WTC11 (cell line): ENCODE data around the gene MSI2. TPM values are rescaled to one million over a fixed set of nuclear protein-coding genes. Genes with fewer than 3 reads are reported as not detected.

ENCODE experiments used
- ATAC-seq: fragments of 200-7000 bp; cut with Tn5 transposase; 2 replicates; pipeline ENCODE4 v1.10.0; 2021; ENCODE audit warnings: mild to moderate bottlenecking, moderate library complexity
- CTCF ChIA-PET: fragments of 300-600 bp; sonication (Branson Sonifier 250); formaldehyde crosslinking; loops from one replicate; lab custom pipeline; 2021; ENCODE audit warnings: antibody characterized with exemption; lab: Charles Lee
- POLR2A ChIA-PET: fragments of 350-600 bp; sonication (Branson Sonifier 250); formaldehyde crosslinking; loops from one replicate; lab custom pipeline; 2021; ENCODE audit warnings: antibody characterized with exemption; lab: Charles Lee
- DNase-seq: peaks from one replicate; pipeline ENCODE4 v3.0.0; 2021; ENCODE audit warnings: low spot score
- H3K27ac Mint-ChIP-seq: 2 replicates; pipeline ENCODE4 v1.8.0; 2021; ENCODE audit warnings: mixed read lengths
- H3K27me3 Mint-ChIP-seq: 2 replicates; pipeline ENCODE4 v1.8.0; 2021; ENCODE audit warnings: low read depth, mild to moderate bottlenecking, moderate library complexity, mixed read lengths
- H3K36me3 Mint-ChIP-seq: 2 replicates; pipeline ENCODE4 v1.8.0; 2021; ENCODE audit warnings: mixed read lengths
- H3K4me1 Mint-ChIP-seq: 2 replicates; pipeline ENCODE4 v1.8.0; 2022; ENCODE audit warnings: mixed read lengths
- H3K4me3 Mint-ChIP-seq: 2 replicates; pipeline ENCODE4 v1.8.0; 2021; ENCODE audit warnings: mild to moderate bottlenecking, moderate library complexity, mixed read lengths
- H3K9me3 Mint-ChIP-seq: 2 replicates; pipeline ENCODE4 v1.8.0; 2021; ENCODE audit warnings: mixed read lengths
- AFF4 ChIP-seq: sonication (generic); formaldehyde crosslinking; IDR thresholded peaks from 2 replicates; pipeline ENCODE4 v1.8.1; 2023; ENCODE audit warnings: mild to moderate bottlenecking, missing genetic modification reagents, borderline replicate concordance
- CREB1 ChIP-seq: sonication (generic); formaldehyde crosslinking; IDR thresholded peaks from 2 replicates; pipeline ENCODE4 v1.8.0; 2023; ENCODE audit warnings: mild to moderate bottlenecking, missing genetic modification reagents
- CTCF ChIP-seq: fragments of 200-600 bp; IDR thresholded peaks from 2 replicates; pipeline ENCODE4 v1.8.0; 2022; ENCODE audit warnings: antibody characterized with exemption
- E2F1 ChIP-seq: sonication (generic); formaldehyde crosslinking; IDR thresholded peaks from 2 replicates; pipeline ENCODE4 v1.8.0; 2022; ENCODE audit warnings: mild to moderate bottlenecking, missing genetic modification reagents
- EMX1 ChIP-seq: fragments of 250-450 bp; sonication (Bioruptor Pico); IDR thresholded peaks from 2 replicates; pipeline ENCODE4 v1.8.0; 2021; ENCODE audit warnings: mild to moderate bottlenecking
- ETV6 ChIP-seq: sonication (generic); formaldehyde crosslinking; IDR thresholded peaks from 2 replicates; pipeline ENCODE4 v1.8.1; 2022; ENCODE audit warnings: mild to moderate bottlenecking, missing genetic modification reagents
- FOXP1 ChIP-seq: sonication (generic); formaldehyde crosslinking; IDR thresholded peaks from 2 replicates; pipeline ENCODE4 v1.8.0; 2022; ENCODE audit warnings: missing genetic modification reagents, mild to moderate bottlenecking, moderate library complexity, borderline replicate concordance
- KAT7 ChIP-seq: sonication (generic); formaldehyde crosslinking; IDR thresholded peaks from 2 replicates; pipeline ENCODE4 v1.8.1; 2023; ENCODE audit warnings: missing genetic modification reagents, mild to moderate bottlenecking, borderline replicate concordance
- MAX ChIP-seq: sonication (generic); formaldehyde crosslinking; IDR thresholded peaks from 2 replicates; pipeline ENCODE4 v1.8.0; 2022; ENCODE audit warnings: mild to moderate bottlenecking, missing genetic modification reagents
- NR2C2 ChIP-seq: sonication (generic); formaldehyde crosslinking; IDR thresholded peaks from 2 replicates; pipeline ENCODE4 v1.8.0; 2022; ENCODE audit warnings: mild to moderate bottlenecking, missing genetic modification reagents
- RORB ChIP-seq: fragments of 250-450 bp; sonication (Bioruptor Pico); IDR thresholded peaks from 2 replicates; pipeline ENCODE4 v1.9.0; 2021; ENCODE audit warnings: mild to moderate bottlenecking
- SMAD4 ChIP-seq: sonication (generic); formaldehyde crosslinking; IDR thresholded peaks from 2 replicates; pipeline ENCODE4 v1.8.0; 2022; ENCODE audit warnings: mild to moderate bottlenecking, missing genetic modification reagents
- USF1 ChIP-seq: sonication (generic); formaldehyde crosslinking; IDR thresholded peaks from 2 replicates; pipeline ENCODE4 v1.8.0; 2022; ENCODE audit warnings: mild to moderate bottlenecking, missing genetic modification reagents
- USF2 ChIP-seq: sonication (generic); formaldehyde crosslinking; IDR thresholded peaks from 2 replicates; pipeline ENCODE4 v1.8.1; 2023; ENCODE audit warnings: mild to moderate bottlenecking, missing genetic modification reagents, moderate library complexity
- ZBTB21 ChIP-seq: sonication (generic); formaldehyde crosslinking; IDR thresholded peaks from 2 replicates; pipeline ENCODE4 v1.8.1; 2023; ENCODE audit warnings: mild to moderate bottlenecking, missing genetic modification reagents, borderline replicate concordance
- ZBTB43 ChIP-seq: sonication (generic); formaldehyde crosslinking; IDR thresholded peaks from 2 replicates; pipeline ENCODE4 v1.8.1; 2023; ENCODE audit warnings: mild to moderate bottlenecking, missing genetic modification reagents
- ZNF219 ChIP-seq: sonication (generic); formaldehyde crosslinking; IDR thresholded peaks from 2 replicates; pipeline ENCODE4 v1.8.0; 2023; ENCODE audit warnings: missing genetic modification reagents, mild to moderate bottlenecking, borderline replicate concordance
- ZNF263 ChIP-seq: sonication (generic); formaldehyde crosslinking; IDR thresholded peaks from 2 replicates; pipeline ENCODE4 v1.8.1; 2022; ENCODE audit warnings: low read depth, mild to moderate bottlenecking, moderate library complexity, missing genetic modification reagents
- ZNF281 ChIP-seq: sonication (generic); formaldehyde crosslinking; IDR thresholded peaks from 2 replicates; pipeline ENCODE4 v1.8.0; 2023; ENCODE audit warnings: mild to moderate bottlenecking, missing genetic modification reagents
- ZNF423 ChIP-seq: fragments of 250-450 bp; sonication (Bioruptor Pico); IDR thresholded peaks from 2 replicates; pipeline ENCODE4 v2.1.2; 2022; ENCODE audit warnings: mild to moderate bottlenecking, moderate library complexity
- ZNF671 ChIP-seq: fragments of 250-450 bp; sonication (Bioruptor Pico); IDR thresholded peaks from 2 replicates; pipeline ENCODE4 v1.8.0; 2021; ENCODE audit warnings: mild to moderate bottlenecking
- total RNA-seq: library from RNA; stranded (reverse); gene quantifications from 3 replicates; pipeline ENCODE4 v1.2.3, GENCODE V29; 2021

Gene MSI2
- total RNA-seq, 1 experiment from 2014 or later: 82.1 TPM

GRCh38 chr17:57246257-57246656 lies 10.1 kb upstream of the MSI2 start (continued):
- TF ChIP-seq USF2 (CRISPR knock-in tag) (no peak), ZNF423 (CRISPR knock-in tag) (no peak), USF1 (no peak), CTCF (no peak), ZNF671 (CRISPR knock-in tag) (no peak)

- ChIA-PET POLR2A (no interaction called here), CTCF (no interaction called here)
- DNase-seq (no peak), ATAC-seq (no peak)
- Mint-ChIP-seq H3K27me3 (no peaks in the 10 kb centered on the region), H3K9me3 (peaks cover 27% of the 10 kb centered on the region), H3K27ac (no peak overlapping the region), H3K4me3 (no peak overlapping the region), H3K4me1 (peaks cover 6% of the 10 kb centered on the region), H3K36me3 (no peaks in the 10 kb centered on the region)
- TF ChIP-seq ZBTB21 (no peak), EMX1 (CRISPR knock-in tag) (no peak), KAT7 (CRISPR knock-in tag) (no peak)
Observed at GRCh38 chr17:57247261-57247660, 9.1 kb upstream of the MSI2 start.

- TF ChIP-seq ZNF263 (CRISPR knock-in tag) (no peak), MAX (CRISPR knock-in tag) (no peak), ETV6 (no peak), E2F1 (CRISPR knock-in tag) (no peak), NR2C2 (CRISPR knock-in tag) (no peak), SMAD4 (no peak), ZNF219 (CRISPR knock-in tag) (no peak), USF2 (CRISPR knock-in tag) (no peak), CREB1 (no peak), AFF4 (no peak), FOXP1 (CRISPR knock-in tag) (no peak), RORB (CRISPR knock-in tag) (no peak), ZBTB43 (CRISPR knock-in tag) (no peak), ZNF281 (CRISPR knock-in tag) (no peak)
- Mint-ChIP-seq H3K4me3 (no peak overlapping the region), H3K36me3 (no peaks in the 10 kb centered on the region), H3K27me3 (no peaks in the 10 kb centered on the region; the same call in 1 of the 2 replicates), H3K9me3 (peaks cover 27% of the 10 kb centered on the region), H3K27ac (no peak overlapping the region), H3K4me1 (peaks cover 4% of the 10 kb centered on the region)
- POLR2A ChIA-PET: no interaction called here
- ATAC-seq (no peak), DNase-seq (no peak)
- CTCF ChIA-PET: no interaction called here
Observed at GRCh38 chr17:57247913-57248312, 8.4 kb upstream of the MSI2 start.
